Head of caudate nucleus (tissue), 42 donors: ENCODE results near the gene PI4K2B.
"Not testable (repeated sequence)": the region's sequence is repeated elsewhere in the genome, so short reads cannot be mapped to it uniquely, and the experiment has no call there.

Experiments used
- DNase-seq, 42 donors: peaks; one replicate each; pipeline versions ENCODE4 v3.0.0 to v3.0.0-alpha.2; 2020 to 2021; ENCODE audit warnings: mixed read lengths in 7 of 42
- intact Hi-C: fragments of 100-400 bp; cut with DNase I; formaldehyde crosslinking; loops from one replicate; pipeline ENCODE4 v1.15.0; 2022

PI4K2B gene

DNA sequence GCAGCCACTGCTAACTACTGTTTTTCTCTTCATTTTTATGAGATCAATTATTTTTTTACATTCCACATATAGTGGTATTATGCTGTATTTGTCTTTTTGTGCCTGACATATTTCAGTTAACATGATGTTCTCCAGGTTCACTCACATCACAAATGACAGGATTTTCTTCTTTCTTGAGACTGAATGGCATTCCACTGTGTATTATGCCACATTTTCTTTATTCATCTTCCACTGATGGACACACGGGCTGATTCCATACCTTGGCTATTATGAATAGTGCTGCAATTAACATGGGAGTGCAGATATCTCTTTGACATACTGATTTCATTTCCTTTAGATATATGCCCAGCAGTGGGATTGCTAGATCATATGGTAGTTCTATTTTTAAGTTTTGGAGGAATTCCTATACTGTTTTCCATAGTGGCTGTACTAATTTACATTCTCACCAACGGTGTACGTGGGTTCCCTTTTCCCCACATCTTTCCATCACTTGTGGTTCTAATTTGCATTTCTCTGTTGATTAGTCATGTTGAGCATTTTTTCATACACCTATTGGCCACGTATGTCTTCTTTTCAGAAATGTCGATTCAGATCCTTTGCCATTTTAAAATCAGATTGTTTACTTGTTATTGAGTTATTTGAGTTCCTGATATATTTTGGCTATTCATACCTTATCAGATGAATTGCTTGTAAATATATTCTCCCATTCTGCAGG, 63.9 kb downstream of the PI4K2B start:
- DNase-seq = no peak
- intact Hi-C loops = no loop called here

DNA sequence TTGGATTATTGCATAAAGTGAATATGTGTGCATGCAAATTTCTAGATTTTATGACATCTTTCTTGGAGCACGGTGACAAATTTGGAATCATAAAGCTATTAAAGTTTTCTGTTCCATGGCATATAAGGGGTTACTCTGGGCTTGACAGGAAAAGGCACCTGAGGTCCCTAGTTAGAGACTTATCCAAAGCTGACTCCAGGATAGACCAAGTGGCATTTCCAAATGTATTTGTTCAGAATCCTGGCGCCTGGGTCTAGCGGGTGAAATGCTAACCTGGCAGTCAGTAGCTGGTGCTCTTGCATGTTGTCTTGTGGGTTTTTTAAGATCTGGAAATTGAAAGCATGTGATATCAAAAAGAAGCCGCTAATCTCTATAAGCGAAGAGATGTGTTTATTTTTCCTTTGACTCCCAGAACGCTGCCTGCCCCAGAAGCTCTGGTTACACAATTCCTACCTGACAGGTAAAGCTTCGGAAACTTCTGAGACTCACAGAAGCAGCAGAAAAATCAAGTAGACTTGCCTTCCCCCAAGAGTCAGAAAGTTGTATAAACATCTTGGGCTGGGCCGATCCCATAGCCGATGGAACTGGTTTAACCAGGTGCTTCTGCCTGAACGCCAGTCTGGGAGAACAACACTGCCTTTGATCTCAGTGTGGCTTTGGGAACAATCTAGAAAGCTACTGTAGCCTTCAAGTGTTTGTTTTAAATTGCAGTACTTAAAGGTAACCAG, 65.8 kb downstream of the PI4K2B start:
- no peak for DNase-seq
- intact Hi-C loops = no loop called here

GRCh38 chr4:25301471-25301870, 67.6 kb downstream of the PI4K2B start:
- DNase-seq = no peak
- intact Hi-C loops = no loop called here

DNA sequence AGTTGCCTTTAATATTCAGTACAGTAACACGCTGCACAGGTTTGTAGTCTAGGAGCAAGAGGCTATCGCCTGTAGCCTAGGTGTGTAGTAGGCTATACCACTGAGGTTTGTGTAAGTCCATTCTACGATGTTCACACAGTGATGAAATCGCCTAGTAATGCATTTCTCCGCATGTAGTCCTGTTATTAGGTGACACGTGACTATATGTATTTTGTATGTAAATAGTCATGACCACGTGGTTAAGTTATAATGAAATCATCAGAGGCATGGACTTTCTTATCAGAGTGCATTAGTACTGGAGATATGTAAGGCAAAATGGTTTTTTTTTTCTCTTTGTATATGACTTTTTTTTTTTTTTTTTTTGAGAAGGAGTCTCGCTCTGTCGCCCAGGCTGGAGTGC, 68.8 kb downstream of the PI4K2B start:
- intact Hi-C loops = no loop called here
- no peak for DNase-seq

DNA sequence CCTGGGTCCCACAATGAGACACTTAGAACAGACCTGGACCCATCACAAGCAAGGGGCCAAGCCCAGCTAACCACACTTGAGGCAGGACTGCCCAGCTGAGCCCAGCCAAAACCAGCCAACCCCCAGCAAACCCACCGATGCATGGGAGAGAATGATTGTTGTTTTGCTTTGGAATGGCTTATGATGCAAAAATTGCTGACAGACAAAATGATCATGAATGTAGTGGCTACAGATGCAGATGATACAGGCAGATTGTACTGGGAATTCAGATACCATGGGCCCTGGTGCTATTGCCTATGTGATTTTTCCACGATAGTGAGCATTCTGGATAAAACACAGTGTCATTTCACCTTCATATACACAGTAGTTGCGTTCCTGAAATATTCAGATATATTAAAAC, 69.7 kb downstream of the PI4K2B start:
- intact Hi-C loops = no loop called here
- no peak for DNase-seq

GRCh38 chr4:25306518-25307057, 72.8 kb downstream of the PI4K2B start:
- intact Hi-C loops = no loop called here
- no peak for DNase-seq

GRCh38 chr4:25307596-25307995, 73.8 kb downstream of the PI4K2B start:
- DNase-seq = peak in 19 of 42 donors; percentile 8 to 55 (median 20)
- intact Hi-C loops = no loop called here

- intact Hi-C loops = no loop called here
- DNase-seq = no peak
Measured at GRCh38 chr4:25308306-25308705, 74.5 kb downstream of the PI4K2B start.

DNA sequence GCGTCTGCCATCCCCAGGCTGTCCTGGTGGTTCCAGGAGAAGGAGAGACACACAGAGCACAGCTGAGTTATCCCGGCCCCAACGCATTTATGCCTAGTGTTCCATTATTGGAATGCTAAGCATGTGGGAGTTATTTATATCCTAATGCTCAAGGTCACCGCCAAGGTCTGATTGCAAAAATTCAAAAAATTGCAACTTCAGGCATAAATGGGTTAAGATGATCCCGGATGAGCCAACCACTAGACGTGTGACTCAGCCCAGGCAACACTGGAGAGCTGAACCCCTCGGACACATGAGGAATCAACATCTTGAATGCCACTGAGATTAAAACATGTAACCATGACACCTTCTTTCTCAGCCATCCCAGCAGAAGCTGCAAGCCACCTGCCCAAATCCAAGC, 74.9 kb downstream of the PI4K2B start:
- intact Hi-C loops = no loop called here
- no peak for DNase-seq

- intact Hi-C loops = loop anchor here (5.0 kb wide), 2 partner anchors 78 to 148 kb away; partner anchors contain the start of genes PI4K2B and SEPSECS
- DNase-seq = no peak
Measured at GRCh38 chr4:25310066-25310802, 76.4 kb downstream of the PI4K2B start.

DNA sequence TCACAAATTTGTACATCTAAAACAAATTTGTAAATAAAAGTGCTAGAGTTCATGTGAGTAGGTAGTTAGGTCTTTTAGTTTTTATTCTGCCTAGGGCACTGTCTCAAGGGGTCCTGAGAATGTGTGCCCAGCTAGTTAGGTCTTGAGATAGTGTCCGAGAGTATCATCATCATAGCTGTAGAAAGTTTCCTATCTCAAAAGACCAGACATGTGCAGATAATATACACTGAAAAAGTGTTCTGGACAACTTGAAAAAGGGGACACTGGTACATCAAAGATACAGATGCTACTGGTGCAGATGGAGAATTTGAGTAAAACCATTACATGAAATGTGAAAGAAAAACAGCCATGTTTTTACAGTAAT, 77.0 kb downstream of the PI4K2B start:
- intact Hi-C loops = loop anchor here (5.0 kb wide), 2 partner anchors 78 to 148 kb away; partner anchors contain the start of genes PI4K2B and SEPSECS
- DNase-seq = no peak

DNA sequence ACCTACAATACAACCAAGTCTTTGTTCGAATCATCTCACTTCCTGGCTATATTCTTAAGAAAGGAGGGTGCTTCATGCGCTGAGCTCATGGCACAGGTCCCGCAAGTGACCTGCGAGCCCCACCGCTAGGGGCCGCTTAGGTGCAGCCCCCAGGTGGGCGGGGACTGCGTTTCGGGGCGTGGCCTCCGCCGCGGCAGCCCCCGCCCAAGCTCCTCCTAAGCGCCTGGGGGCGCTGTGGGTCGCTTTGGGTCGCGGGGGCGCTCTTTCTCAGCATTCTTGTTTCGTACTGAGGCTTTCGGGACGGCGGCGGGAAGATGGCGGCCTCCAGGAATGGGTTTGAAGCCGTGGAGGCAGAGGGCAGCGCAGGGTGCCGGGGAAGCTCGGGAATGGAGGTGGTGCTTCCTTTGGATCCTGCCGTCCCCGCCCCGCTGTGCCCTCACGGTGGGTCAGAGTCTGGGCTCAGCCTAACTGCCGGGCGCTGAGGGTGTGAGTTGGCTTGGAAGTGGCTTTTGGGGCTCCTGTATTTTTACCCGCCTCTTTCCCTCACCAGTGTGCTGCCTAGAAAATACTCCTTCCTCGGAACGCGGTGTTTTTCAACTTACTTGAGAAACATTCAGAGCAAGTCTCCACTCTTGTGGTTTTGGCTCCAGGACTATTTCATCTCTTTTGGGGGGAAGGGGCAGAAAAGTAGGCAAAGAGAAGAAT, 78.8 kb downstream of the PI4K2B start, which contains the start of gene ZCCHC4:
ZCCHC4 (plus strand) TSS at position 279 of the 705 bp plus-strand sequence; CDS start at position 315, 36 bp downstream.
- intact Hi-C loops = loop anchor here (5.0 kb wide), 2 partner anchors 80 to 150 kb away; partner anchors contain the start of genes PI4K2B and SEPSECS
- DNase-seq = peak; percentile 87 to 97 (median 93)

GRCh38 chr4:25313201-25313895, 79.5 kb downstream of the PI4K2B start:
- intact Hi-C loops = loop anchor here (5.0 kb wide), 2 partner anchors 81 to 151 kb away; partner anchors contain the start of genes PI4K2B and SEPSECS
- no peak for DNase-seq

GRCh38 chr4:25320336-25320735, 86.5 kb downstream of the PI4K2B start:
- DNase-seq = no peak
- intact Hi-C loops = no loop called here

DNA sequence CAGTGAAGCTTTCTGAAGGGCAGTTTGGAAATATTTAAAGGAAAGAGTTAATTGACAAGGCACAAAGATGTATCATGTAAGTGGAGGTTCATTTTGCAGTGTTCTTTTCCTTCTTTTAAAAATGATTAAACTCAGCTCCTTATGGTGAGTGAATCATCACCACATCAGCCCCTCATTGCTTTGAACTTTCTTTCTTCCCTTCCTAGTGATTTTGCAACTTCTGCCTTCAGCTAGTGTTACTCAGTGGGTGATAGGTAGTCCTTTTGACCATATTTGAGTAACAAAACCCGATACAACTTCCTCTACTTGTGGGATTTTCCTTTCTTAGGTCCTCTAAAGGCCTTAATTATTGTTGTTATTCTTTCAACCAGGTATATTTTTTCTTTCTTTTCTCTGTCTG, 86.9 kb downstream of the PI4K2B start:
- no peak for DNase-seq
- intact Hi-C loops = no loop called here

DNA sequence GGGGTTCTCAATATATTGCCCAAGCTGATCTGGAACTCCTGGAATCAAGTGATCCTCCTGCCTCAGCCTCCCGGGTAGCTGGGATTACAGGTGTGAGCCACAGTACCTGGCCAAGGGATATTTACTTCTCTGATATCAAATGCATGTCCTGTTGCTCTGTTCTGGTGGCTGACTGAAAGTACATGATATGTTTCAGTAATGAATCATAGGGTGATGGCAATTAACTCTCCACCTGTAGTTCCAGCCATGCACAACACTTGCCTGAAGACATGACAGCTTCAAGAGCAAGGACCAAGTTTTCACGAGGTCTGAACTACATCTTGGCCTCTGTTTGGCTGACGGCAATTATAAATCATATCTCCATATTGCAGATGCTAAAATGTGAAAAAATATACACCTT, 87.9 kb downstream of the PI4K2B start:
- DNase-seq = no peak
- intact Hi-C loops = no loop called here

DNA sequence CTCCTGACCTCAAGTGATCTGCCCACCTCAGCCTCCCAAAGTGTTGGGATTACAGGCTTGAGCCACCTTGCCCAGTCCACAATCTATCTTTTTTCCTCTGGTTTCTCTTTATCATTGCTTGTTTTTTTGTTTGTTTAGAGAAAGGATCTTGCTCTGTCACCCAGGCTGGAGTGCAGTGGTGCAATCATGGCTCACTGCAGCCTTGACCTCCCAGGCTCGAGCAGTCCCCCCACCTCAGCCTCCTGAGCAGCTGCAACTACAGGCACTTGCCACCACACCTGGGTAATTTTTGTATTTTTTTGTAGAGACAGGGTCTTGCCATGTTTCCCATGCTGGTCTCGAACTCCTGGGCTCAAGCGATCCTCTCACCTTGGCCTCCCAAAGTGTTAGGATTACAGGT, 94.6 kb downstream of the PI4K2B start:
- DNase-seq, intact Hi-C loops: not testable (repeated sequence)
